Endodermal cell (in vitro differentiated cells): Measurements from ENCODE around the gene MYLIP. TPM values are rescaled to one million over a fixed set of nuclear protein-coding genes. Genes with fewer than 3 reads are reported as not detected.

Experiments used
- DNase-seq: peaks from one replicate; pipeline ENCODE4 v3.0.0-alpha.2; 2017
- H3K27ac ChIP-seq: 2 replicates; pipeline ENCODE4 v1.5.1; 2013; ENCODE audit warnings: mild to moderate bottlenecking, low read depth, low read length, moderate library complexity
- H3K27me3 ChIP-seq: 2 replicates; pipeline ENCODE4 v1.6.1; 2013; ENCODE audit warnings: mild to moderate bottlenecking, low read length, moderate library complexity; ENCODE audit not compliant: insufficient read depth, control insufficient read depth, poor library complexity, severe bottlenecking
- H3K36me3 ChIP-seq: 2 replicates; pipeline ENCODE4 v1.7.0; 2013; ENCODE audit warnings: mild to moderate bottlenecking, low read length, moderate library complexity; ENCODE audit not compliant: control insufficient read depth, insufficient read depth
- H3K4me1 ChIP-seq: one replicate; pipeline ENCODE4 v1.7.0; 2013; ENCODE audit warnings: low read length; ENCODE audit not compliant: control insufficient read depth, insufficient read depth
- H3K4me3 ChIP-seq: 2 replicates; pipeline ENCODE4 v1.5.1; 2013; ENCODE audit warnings: mild to moderate bottlenecking, low read length, moderate library complexity
- H3K9ac ChIP-seq: 2 replicates; pipeline ENCODE4 v1.6.1; 2013; ENCODE audit warnings: mild to moderate bottlenecking, low read length, moderate library complexity; ENCODE audit not compliant: poor library complexity, severe bottlenecking; ENCODE audit errors: extremely low read depth
- H3K9me3 ChIP-seq: 2 replicates; pipeline ENCODE4 v1.6.1; 2013; ENCODE audit warnings: mild to moderate bottlenecking, low read length, moderate library complexity; ENCODE audit not compliant: control insufficient read depth
- H3K27ac Mint-ChIP-seq: 2 replicates; pipeline ENCODE4 v1.8.0; 2020; ENCODE audit warnings: mixed read lengths
- H3K27me3 Mint-ChIP-seq: 2 replicates; pipeline ENCODE4 v1.8.0; 2021; ENCODE audit warnings: mild to moderate bottlenecking, mixed read lengths; ENCODE audit not compliant: insufficient read depth
- H3K36me3 Mint-ChIP-seq: 2 replicates; pipeline ENCODE4 v1.8.0; 2020; ENCODE audit warnings: low read depth, mixed read lengths
- H3K4me1 Mint-ChIP-seq: 2 replicates; pipeline ENCODE4 v1.8.0; 2020; ENCODE audit warnings: mixed read lengths
- H3K4me3 Mint-ChIP-seq: 2 replicates; pipeline ENCODE4 v1.8.0; 2020; ENCODE audit warnings: mild to moderate bottlenecking, moderate library complexity, mixed read lengths
- H3K9me3 Mint-ChIP-seq: 2 replicates; pipeline ENCODE4 v1.8.0; 2020; ENCODE audit warnings: mild to moderate bottlenecking, mixed read lengths
- CTCF ChIP-seq: fragments of 200-600 bp; sonication (generic); conservative IDR thresholded peaks from 2 replicates; pipeline ENCODE4 v1.5.0; 2021; ENCODE audit warnings: antibody characterized with exemption, mild to moderate bottlenecking
- whole genome bisulfite sequencing, 2 experiments: methylation state at CpG; one replicate each; pipeline versions ENCODE4 v1.1.5 to v1.1.7; 2013; ENCODE audit warnings: missing lambda C conversion rate in 2 of 2, mixed read lengths in 1 of 2; ENCODE audit not compliant: insufficient coverage in 1 of 2, insufficient read length in 1 of 2; 5-methylcytosine and 5-hydroxymethylcytosine counted together
- long read RNA-seq, 4 experiments: library from polyadenylated mRNA in 2 of 4; library from RNA in 1 of 4; library from capped mRNA in 1 of 4; stranded (forward) in 3 of 4; unstranded in 1 of 4; transcript quantifications; one replicate each; pipeline ENCODE4 v2.0.0, GENCODE V29; 2020 to 2021; ENCODE audit warnings: inconsistent platforms in 1 of 4
- polyA plus RNA-seq, 2 experiments: library from polyadenylated mRNA; stranded (reverse); fragments of 50-300 nt; gene quantifications; one replicate each; pipeline ENCODE4 v1.2.3, GENCODE V29; 2013
- total RNA-seq, 2 donors: library from RNA; stranded (reverse); fragmentation: NEBNext Ultra II Directional in 1 of 2; extraction: Animal tissue kit (Norgen Biotek cat#: 25700) in 1 of 2; gene quantifications; 2 replicates in 1 of 2; 3 replicates in 1 of 2; pipeline ENCODE4 v1.2.1, GENCODE V29; 2021

Gene MYLIP
- total RNA-seq = 10 to 100 TPM; 25.8 to 30.2 TPM
- polyA plus RNA-seq (2013, experiment 1 of 2) = 8.4 TPM
- polyA plus RNA-seq (2013, experiment 2 of 2) = 6.5 TPM
- long read RNA-seq, experiment 1, partial matches to known transcripts = 1 of 11 reads
- long read RNA-seq, experiment 1, other reads (novel, unspliced or antisense) = 10 of 11 reads
- long read RNA-seq, experiment 2, transcript MYLIP-202 (7 exons, 1,666 nt) = major isoform, 30 of 47 reads
- long read RNA-seq, experiment 2, partial matches to known transcripts = 5 of 47 reads
- long read RNA-seq, experiment 2, other reads (novel, unspliced or antisense) = 11 of 47 reads
- long read RNA-seq, experiment 3, partial matches to known transcripts = 0 of 4 reads
- long read RNA-seq, experiment 3, other reads (novel, unspliced or antisense) = 0 of 4 reads
- long read RNA-seq, experiment 4, transcript MYLIP-202 (7 exons, 1,666 nt) = major isoform, 8 of 13 reads
- long read RNA-seq, experiment 4, partial matches to known transcripts = 4 of 13 reads
- long read RNA-seq, experiment 4, other reads (novel, unspliced or antisense) = 1 of 13 reads

GRCh38 chr6:16128759-16129622 lies at the start of gene MYLIP:
Gene MYLIP, plus strand, starts transcription at chr6:16129086. Its CDS starts 237 bp downstream, at chr6:16129323.
- Mint-ChIP-seq H3K4me3 (peak within 1 kb of the TSS; percentile 86), H3K36me3 (peaks cover 10% of the 10 kb centered on the region), H3K27me3 (peaks cover 2% of the 10 kb centered on the region), H3K4me1 (peaks cover 24% of the 10 kb centered on the region), H3K9me3 (no peaks in the 10 kb centered on the region), H3K27ac (peak within 1 kb of the TSS; percentile 93)
- Histone ChIP-seq H3K27me3 (no peaks in the 10 kb centered on the region), H3K36me3 (peaks cover 9% of the 10 kb centered on the region), H3K4me1 (peaks cover 19% of the 10 kb centered on the region), H3K27ac (no peak within 1 kb of the TSS), H3K9ac (peak within 1 kb of the TSS; percentile 76), H3K9me3 (no peaks in the 10 kb centered on the region), H3K4me3 (peak within 1 kb of the TSS; percentile 83)
- 0% methylated on average over 10 to 95 of the region's 95 CpGs for WGBS, 2 experiments
- TF ChIP-seq CTCF = peak; percentile 84
- peak; percentile 99 for DNase-seq

DNA sequence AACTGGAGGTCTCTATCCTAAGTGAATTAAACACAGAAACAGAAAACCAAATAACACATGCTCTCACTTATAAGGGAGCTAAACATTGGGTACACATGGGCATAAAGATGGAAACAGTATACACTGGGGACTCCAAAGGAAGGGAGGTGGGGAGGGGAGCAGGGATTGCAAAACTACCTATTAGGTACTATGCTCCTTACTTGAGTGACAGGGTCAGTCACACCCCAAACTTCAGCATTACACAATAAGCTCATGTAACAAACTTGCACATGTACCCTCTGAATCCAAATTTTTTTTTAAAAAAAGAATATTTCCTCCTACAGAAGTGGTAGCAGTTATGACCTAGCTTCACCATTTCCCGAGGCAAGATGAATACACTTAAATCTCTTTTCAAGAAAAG lies 49.5 kb upstream of the MYLIP start:
- TF ChIP-seq CTCF = no peak
- H3K4me1 Mint-ChIP-seq = no peaks in the 10 kb centered on the region
- no peaks in the 10 kb centered on the region for H3K27me3 ChIP-seq

GRCh38 chr6:16080204-16080603 lies 48.7 kb upstream of the MYLIP start:
- no peak for TF ChIP-seq CTCF
- no peak overlapping the region for H3K27ac ChIP-seq
- no peaks in the 10 kb centered on the region for H3K36me3 ChIP-seq
- no peak overlapping the region for H3K4me3 Mint-ChIP-seq
- no peaks in the 10 kb centered on the region for H3K27me3 Mint-ChIP-seq
- H3K9me3 Mint-ChIP-seq = no peaks in the 10 kb centered on the region
- no peaks in the 10 kb centered on the region for H3K9me3 ChIP-seq
- WGBS, 2 experiments = 80 to 81% methylated on average over 1 of the region's 1 CpG
- H3K27me3 ChIP-seq = no peaks in the 10 kb centered on the region
- no peak for DNase-seq
- H3K4me1 ChIP-seq = no peaks in the 10 kb centered on the region
- no peak overlapping the region for H3K27ac Mint-ChIP-seq
- no peaks in the 10 kb centered on the region for H3K36me3 Mint-ChIP-seq
- H3K9ac ChIP-seq = no peak overlapping the region
- no peaks in the 10 kb centered on the region for H3K4me1 Mint-ChIP-seq
- no peak overlapping the region for H3K4me3 ChIP-seq

More for the DNA sequence above, 49.5 kb upstream of the MYLIP start:
- Mint-ChIP-seq H3K9me3 (no peaks in the 10 kb centered on the region), H3K36me3 (no peaks in the 10 kb centered on the region), H3K27ac (no peak overlapping the region), H3K27me3 (no peaks in the 10 kb centered on the region), H3K4me3 (no peak overlapping the region)
- Histone ChIP-seq H3K9ac (no peak overlapping the region), H3K36me3 (no peaks in the 10 kb centered on the region), H3K4me1 (no peaks in the 10 kb centered on the region), H3K27ac (no peak overlapping the region), H3K9me3 (no peaks in the 10 kb centered on the region), H3K4me3 (no peak overlapping the region)
- WGBS, 2 experiments = 0% methylated on average over 1 of the region's 1 CpG; no CpG with 5 or more reads in 1 of the 2 experiments
- no peak for DNase-seq
